Tibial nerve (tissue), 4 donors: Measurements from ENCODE around the gene FZD2.

ENCODE experiments used
- EP300 ChIP-seq, 2 donors: sonication (generic); formaldehyde crosslinking; IDR thresholded peaks; one replicate each; pipeline ENCODE4 v1.6.1; 2017; ENCODE audit warnings: antibody characterized with exemption in 2 of 2, mild to moderate bottlenecking in 1 of 2
- TF ChIP-seq, protein P1 (sequence below), 5 experiments: fragments of 200-600 bp in 3 of 5; fragments of 450-650 bp in 2 of 5; sonication (generic) in 3 of 5; IDR thresholded peaks; one replicate each; pipeline ENCODE4 v1.5.1; 2016 to 2019; ENCODE audit warnings: antibody characterized with exemption in 5 of 5, mild to moderate bottlenecking in 3 of 5, moderate library complexity in 2 of 5

DNA sequence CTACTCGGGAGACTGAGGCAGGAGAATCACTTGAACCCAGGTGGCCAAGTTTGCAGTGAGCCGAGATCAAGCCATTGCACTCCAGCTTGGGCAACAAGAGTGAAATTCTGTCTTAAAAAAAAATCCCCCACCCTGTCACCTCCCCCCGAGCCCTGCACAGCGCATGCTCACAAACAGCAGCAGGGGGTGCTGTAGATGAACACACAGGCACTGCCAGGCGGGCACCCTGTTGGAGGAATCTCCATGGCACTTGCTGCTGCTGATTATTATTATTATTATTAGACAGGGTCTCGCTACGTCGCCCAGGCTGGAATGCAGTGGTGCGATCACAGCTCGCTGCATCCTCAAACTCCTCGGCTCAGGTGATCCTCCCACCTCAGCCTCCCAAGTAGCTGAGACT, 24.6 kb downstream of the FZD2 start:
- TF ChIP-seq, protein P1, sequence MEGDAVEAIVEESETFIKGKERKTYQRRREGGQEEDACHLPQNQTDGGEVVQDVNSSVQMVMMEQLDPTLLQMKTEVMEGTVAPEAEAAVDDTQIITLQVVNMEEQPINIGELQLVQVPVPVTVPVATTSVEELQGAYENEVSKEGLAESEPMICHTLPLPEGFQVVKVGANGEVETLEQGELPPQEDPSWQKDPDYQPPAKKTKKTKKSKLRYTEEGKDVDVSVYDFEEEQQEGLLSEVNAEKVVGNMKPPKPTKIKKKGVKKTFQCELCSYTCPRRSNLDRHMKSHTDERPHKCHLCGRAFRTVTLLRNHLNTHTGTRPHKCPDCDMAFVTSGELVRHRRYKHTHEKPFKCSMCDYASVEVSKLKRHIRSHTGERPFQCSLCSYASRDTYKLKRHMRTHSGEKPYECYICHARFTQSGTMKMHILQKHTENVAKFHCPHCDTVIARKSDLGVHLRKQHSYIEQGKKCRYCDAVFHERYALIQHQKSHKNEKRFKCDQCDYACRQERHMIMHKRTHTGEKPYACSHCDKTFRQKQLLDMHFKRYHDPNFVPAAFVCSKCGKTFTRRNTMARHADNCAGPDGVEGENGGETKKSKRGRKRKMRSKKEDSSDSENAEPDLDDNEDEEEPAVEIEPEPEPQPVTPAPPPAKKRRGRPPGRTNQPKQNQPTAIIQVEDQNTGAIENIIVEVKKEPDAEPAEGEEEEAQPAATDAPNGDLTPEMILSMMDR (IDR thresholded peaks at IDR 0.05), result no peak
- TF ChIP-seq EP300 (IDR thresholded peaks at IDR 0.05), result no peak
